ENCODE measurements around the gene MVB12B.

DNA sequence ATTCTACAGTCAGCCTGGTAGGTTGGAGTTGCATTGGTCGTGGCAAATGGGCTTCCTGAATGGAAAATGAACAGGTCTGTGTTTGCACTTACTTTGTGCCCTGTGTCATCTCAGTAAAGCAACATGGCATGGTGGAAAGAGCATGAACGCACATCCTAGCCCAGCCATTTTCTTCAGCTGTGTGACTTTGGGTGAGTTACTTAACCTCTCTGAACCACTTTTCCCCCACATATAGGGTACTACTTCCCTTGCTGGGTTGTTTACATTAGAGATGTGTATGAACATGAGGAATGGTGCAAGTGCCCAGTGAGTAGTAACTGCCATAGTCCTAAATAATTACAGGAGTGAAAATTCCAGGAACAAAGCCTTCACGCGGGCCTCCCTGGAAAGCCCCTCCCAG is 83.6 kb downstream of the MVB12B start:
- TF ChIP-seq MYBL2 (CRISPR knock-in tag; IDR thresholded peaks at IDR 0.05) (no peak), FOXJ3 (CRISPR knock-in tag; IDR thresholded peaks at IDR 0.05; ENCODE audit: borderline replicate concordance) (no peak), CBFB (CRISPR knock-in tag; IDR thresholded peaks at IDR 0.05; ENCODE audit: low read depth) (no peak), SP1 (CRISPR knock-in tag; conservative IDR thresholded peaks at IDR 0.05) (no peak)
- TF ChIP-seq, protein P1, sequence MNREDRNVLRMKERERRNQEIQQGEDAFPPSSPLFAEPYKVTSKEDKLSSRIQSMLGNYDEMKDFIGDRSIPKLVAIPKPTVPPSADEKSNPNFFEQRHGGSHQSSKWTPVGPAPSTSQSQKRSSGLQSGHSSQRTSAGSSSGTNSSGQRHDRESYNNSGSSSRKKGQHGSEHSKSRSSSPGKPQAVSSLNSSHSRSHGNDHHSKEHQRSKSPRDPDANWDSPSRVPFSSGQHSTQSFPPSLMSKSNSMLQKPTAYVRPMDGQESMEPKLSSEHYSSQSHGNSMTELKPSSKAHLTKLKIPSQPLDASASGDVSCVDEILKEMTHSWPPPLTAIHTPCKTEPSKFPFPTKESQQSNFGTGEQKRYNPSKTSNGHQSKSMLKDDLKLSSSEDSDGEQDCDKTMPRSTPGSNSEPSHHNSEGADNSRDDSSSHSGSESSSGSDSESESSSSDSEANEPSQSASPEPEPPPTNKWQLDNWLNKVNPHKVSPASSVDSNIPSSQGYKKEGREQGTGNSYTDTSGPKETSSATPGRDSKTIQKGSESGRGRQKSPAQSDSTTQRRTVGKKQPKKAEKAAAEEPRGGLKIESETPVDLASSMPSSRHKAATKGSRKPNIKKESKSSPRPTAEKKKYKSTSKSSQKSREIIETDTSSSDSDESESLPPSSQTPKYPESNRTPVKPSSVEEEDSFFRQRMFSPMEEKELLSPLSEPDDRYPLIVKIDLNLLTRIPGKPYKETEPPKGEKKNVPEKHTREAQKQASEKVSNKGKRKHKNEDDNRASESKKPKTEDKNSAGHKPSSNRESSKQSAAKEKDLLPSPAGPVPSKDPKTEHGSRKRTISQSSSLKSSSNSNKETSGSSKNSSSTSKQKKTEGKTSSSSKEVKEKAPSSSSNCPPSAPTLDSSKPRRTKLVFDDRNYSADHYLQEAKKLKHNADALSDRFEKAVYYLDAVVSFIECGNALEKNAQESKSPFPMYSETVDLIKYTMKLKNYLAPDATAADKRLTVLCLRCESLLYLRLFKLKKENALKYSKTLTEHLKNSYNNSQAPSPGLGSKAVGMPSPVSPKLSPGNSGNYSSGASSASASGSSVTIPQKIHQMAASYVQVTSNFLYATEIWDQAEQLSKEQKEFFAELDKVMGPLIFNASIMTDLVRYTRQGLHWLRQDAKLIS (CRISPR knock-in tag; IDR thresholded peaks at IDR 0.05; ENCODE audit: borderline replicate concordance): no peak
- TF ChIP-seq, protein P2, sequence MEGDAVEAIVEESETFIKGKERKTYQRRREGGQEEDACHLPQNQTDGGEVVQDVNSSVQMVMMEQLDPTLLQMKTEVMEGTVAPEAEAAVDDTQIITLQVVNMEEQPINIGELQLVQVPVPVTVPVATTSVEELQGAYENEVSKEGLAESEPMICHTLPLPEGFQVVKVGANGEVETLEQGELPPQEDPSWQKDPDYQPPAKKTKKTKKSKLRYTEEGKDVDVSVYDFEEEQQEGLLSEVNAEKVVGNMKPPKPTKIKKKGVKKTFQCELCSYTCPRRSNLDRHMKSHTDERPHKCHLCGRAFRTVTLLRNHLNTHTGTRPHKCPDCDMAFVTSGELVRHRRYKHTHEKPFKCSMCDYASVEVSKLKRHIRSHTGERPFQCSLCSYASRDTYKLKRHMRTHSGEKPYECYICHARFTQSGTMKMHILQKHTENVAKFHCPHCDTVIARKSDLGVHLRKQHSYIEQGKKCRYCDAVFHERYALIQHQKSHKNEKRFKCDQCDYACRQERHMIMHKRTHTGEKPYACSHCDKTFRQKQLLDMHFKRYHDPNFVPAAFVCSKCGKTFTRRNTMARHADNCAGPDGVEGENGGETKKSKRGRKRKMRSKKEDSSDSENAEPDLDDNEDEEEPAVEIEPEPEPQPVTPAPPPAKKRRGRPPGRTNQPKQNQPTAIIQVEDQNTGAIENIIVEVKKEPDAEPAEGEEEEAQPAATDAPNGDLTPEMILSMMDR (IDR thresholded peaks at IDR 0.05): no peak
- TF ChIP-seq, protein P3, sequence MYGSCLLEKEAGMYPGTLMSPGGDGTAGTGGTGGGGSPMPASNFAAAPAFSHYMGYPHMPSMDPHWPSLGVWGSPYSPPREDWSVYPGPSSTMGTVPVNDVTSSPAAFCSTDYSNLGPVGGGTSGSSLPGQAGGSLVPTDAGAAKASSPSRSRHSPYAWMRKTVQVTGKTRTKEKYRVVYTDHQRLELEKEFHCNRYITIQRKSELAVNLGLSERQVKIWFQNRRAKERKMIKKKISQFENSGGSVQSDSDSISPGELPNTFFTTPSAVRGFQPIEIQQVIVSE (CRISPR knock-in tag; IDR thresholded peaks at IDR 0.05; ENCODE audit: borderline replicate concordance): no peak
- TF ChIP-seq, protein P4, sequence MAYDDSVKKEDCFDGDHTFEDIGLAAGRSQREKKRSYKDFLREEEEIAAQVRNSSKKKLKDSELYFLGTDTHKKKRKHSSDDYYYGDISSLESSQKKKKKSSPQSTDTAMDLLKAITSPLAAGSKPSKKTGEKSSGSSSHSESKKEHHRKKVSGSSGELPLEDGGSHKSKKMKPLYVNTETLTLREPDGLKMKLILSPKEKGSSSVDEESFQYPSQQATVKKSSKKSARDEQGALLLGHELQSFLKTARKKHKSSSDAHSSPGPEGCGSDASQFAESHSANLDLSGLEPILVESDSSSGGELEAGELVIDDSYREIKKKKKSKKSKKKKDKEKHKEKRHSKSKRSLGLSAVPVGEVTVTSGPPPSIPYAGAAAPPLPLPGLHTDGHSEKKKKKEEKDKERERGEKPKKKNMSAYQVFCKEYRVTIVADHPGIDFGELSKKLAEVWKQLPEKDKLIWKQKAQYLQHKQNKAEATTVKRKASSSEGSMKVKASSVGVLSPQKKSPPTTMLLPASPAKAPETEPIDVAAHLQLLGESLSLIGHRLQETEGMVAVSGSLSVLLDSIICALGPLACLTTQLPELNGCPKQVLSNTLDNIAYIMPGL (CRISPR knock-in tag; IDR thresholded peaks at IDR 0.05): no peak

Data from WTC11 (cell line).